Measurements from ENCODE around the gene ZFYVE19.
"Not testable (repeated sequence)": the region's sequence is repeated elsewhere in the genome, so short reads cannot be mapped to it uniquely, and the experiment has no call there.

ZFYVE19 gene

GRCh38 chr15:40852529-40852928 lies 45.6 kb downstream of the ZFYVE19 start:
- no peak for DNase-seq

GRCh38 chr15:40853241-40853890 lies 46.5 kb downstream of the ZFYVE19 start:
- DNase-seq: no peak

GRCh38 chr15:40854161-40854560 lies 47.3 kb downstream of the ZFYVE19 start:
- no peak for DNase-seq

GRCh38 chr15:40855706-40856234 lies 48.9 kb downstream of the ZFYVE19 start:
- DNase-seq: no peak

GRCh38 chr15:40856746-40857145 lies 49.9 kb downstream of the ZFYVE19 start:
- no peak for DNase-seq

GRCh38 chr15:40857601-40858341 lies 50.9 kb downstream of the ZFYVE19 start:
- peak; percentile 86 for DNase-seq

- no peak for DNase-seq
These were observed 51.8 kb downstream of the ZFYVE19 start for GRCh38 chr15:40858706-40859105.

GRCh38 chr15:40859206-40859851 lies 52.4 kb downstream of the ZFYVE19 start:
- DNase-seq: peak; percentile 91

- DNase-seq: not testable (repeated sequence)
These were observed 54.3 kb downstream of the ZFYVE19 start for GRCh38 chr15:40861147-40861546.

- no peak for DNase-seq
These were observed 56.9 kb downstream of the ZFYVE19 start for GRCh38 chr15:40863660-40864270.
